Measurements from ENCODE around the gene LDHD. TPM values are rescaled to one million over a fixed set of nuclear protein-coding genes. Genes with fewer than 3 reads are reported as not detected.

The LDHD gene
- total RNA-seq, 1 donor from 2014 or later: not detected

GRCh38 chr16:75064403-75065148, 52.0 kb downstream of the LDHD start:
- TF ChIP-seq, protein P1, sequence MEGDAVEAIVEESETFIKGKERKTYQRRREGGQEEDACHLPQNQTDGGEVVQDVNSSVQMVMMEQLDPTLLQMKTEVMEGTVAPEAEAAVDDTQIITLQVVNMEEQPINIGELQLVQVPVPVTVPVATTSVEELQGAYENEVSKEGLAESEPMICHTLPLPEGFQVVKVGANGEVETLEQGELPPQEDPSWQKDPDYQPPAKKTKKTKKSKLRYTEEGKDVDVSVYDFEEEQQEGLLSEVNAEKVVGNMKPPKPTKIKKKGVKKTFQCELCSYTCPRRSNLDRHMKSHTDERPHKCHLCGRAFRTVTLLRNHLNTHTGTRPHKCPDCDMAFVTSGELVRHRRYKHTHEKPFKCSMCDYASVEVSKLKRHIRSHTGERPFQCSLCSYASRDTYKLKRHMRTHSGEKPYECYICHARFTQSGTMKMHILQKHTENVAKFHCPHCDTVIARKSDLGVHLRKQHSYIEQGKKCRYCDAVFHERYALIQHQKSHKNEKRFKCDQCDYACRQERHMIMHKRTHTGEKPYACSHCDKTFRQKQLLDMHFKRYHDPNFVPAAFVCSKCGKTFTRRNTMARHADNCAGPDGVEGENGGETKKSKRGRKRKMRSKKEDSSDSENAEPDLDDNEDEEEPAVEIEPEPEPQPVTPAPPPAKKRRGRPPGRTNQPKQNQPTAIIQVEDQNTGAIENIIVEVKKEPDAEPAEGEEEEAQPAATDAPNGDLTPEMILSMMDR (IDR thresholded peaks at IDR 0.05; ENCODE audit: insufficient read depth, low read length, poor library complexity, severe bottlenecking): no peak
- no peak overlapping the region for H3K4me3 ChIP-seq (ENCODE audit: low read depth, low read length)
- no peaks in the 10 kb centered on the region for H3K27me3 ChIP-seq (ENCODE audit: control insufficient read depth, insufficient read depth, low read length)
- H3K36me3 ChIP-seq (ENCODE audit: control insufficient read depth, insufficient read depth, low read length): peaks cover 1% of the 10 kb centered on the region
- DNase-seq (ENCODE audit: low read depth): no peak

DNA sequence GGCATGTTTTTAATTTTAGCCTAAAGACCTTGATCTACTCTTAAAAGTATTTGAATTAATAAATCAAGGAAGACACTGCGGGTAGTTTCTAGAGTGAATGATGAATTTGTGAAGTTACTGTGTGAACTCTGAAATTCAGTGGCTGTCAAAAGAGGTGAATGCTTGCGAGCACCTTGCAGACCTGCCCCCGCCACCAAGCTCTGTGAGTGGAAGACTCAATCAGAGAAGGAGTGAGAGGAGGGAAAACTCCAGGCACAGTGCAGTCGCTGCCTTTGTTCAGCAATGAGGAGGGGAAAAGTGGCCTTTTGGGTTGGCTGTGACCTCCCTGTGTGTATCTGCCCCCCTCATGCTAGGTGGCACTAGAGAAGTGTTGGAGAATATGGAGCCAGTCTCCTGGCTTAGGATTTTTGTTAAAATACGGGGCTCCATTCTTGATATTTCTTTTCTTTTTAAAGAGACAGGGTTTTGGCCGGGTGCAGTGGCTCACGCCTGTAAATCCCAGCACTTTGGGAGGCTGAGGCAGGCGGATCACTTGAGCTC, 53.0 kb downstream of the LDHD start:
- TF ChIP-seq, protein P1 (IDR thresholded peaks at IDR 0.05; ENCODE audit: insufficient read depth, low read length, poor library complexity, severe bottlenecking): no peak
- no peaks in the 10 kb centered on the region for H3K27me3 ChIP-seq (ENCODE audit: control insufficient read depth, insufficient read depth, low read length)
- peaks cover 1% of the 10 kb centered on the region for H3K36me3 ChIP-seq (ENCODE audit: control insufficient read depth, insufficient read depth, low read length)
- H3K4me3 ChIP-seq (ENCODE audit: low read depth, low read length): no peak overlapping the region
- DNase-seq (ENCODE audit: low read depth): no peak

DNA sequence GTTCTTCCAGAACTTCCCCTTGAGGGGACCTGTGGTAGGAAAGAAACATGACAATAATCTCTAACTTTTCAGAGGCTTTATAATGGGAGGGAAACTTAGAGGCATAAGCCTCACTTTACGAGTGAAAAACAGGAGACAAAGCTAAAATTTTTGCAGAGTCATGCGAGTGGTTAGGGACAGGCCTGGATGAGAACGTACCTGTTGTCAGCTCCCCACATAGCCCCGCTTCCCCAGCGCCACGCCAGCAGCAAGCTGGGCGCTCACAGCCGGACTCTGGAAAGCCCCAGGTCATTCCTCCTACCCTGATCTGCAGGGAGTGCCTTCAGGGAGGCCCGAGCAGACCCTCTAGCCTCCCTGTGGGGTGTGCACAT, 53.6 kb downstream of the LDHD start:
- no peaks in the 10 kb centered on the region for H3K27me3 ChIP-seq (ENCODE audit: control insufficient read depth, insufficient read depth, low read length)
- peaks cover 1% of the 10 kb centered on the region for H3K36me3 ChIP-seq (ENCODE audit: control insufficient read depth, insufficient read depth, low read length)
- no peak overlapping the region for H3K4me3 ChIP-seq (ENCODE audit: low read depth, low read length)
- TF ChIP-seq, protein P1 (IDR thresholded peaks at IDR 0.05; ENCODE audit: insufficient read depth, low read length, poor library complexity, severe bottlenecking): no peak
- no peak for DNase-seq (ENCODE audit: low read depth)

DNA sequence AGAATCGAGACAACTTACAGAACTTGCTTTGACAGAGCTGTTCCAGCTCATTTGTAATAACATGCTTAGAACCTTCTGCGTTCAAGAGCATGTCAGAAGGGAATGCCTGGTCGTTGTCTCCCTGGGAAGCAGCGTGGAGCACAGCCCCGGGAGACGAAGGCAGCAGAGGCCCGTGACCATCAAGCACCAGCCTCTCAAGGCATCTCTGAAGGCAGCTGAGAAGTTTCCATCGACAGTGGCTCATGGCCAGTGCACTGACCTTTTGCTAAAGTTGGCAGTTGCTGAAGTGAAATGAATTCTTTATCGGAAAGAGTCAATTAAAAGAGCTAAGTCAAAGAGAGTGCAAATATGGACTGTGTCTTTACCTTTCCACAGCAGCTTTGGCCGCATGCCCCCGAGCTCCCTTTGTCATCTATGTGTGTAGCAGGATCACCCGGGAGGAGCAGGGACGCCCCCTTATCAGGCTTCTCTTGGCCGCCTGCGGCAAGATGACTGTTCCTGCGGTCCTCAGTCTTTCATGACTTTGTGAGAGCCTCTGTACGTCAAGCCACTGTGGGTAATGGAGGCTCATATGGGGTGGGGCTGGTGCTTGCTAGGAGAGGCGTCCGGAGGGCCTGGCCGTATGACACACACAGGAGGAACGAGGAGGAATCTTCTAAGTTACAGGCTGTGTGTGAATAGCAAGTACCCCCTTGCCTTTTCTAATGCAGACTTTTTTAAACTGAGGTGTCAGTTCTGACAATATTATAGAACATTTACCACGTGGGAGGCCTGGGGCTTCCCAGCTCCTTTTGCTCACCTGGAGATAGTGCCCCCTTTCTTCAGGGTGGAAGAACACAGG, 54.2 kb downstream of the LDHD start:
- peaks cover 1% of the 10 kb centered on the region for H3K36me3 ChIP-seq (ENCODE audit: control insufficient read depth, insufficient read depth, low read length)
- no peaks in the 10 kb centered on the region for H3K27me3 ChIP-seq (ENCODE audit: control insufficient read depth, insufficient read depth, low read length)
- TF ChIP-seq, protein P1 (IDR thresholded peaks at IDR 0.05; ENCODE audit: insufficient read depth, low read length, poor library complexity, severe bottlenecking): no peak
- no peak for DNase-seq (ENCODE audit: low read depth)
- no peak overlapping the region for H3K4me3 ChIP-seq (ENCODE audit: low read depth, low read length)

Other genes starting within 250 kb of the LDHD start
- 16.0 and 23.4 TPM in 2 replicates for gene WDR59, start 131.7 kb downstream of the LDHD start, total RNA-seq
- gene ZNRF1, start 117.8 kb downstream of the LDHD start, total RNA-seq: 18.6 and 31.3 TPM in 2 replicates
- 10.3 and 12.0 TPM in 2 replicates for gene ZFP1, start 31.7 kb upstream of the LDHD start, total RNA-seq
- gene CTRB2, start 90.4 kb upstream of the LDHD start, total RNA-seq: not detected in 2 replicates
- gene CTRB1, start 102.2 kb upstream of the LDHD start, total RNA-seq: not detected in 2 replicates
- gene BCAR1, start 134.8 kb upstream of the LDHD start, total RNA-seq: 93.8 and 119 TPM in 2 replicates

Measured in kidney epithelial cell (primary cell).